Fibroblast of lung (primary cell): Measurements from ENCODE around the gene SERPINB2.

Source experiments
- CTCF ChIP-seq, 2 donors: IDR thresholded peaks in 1 of 2; conservative IDR thresholded peaks in 1 of 2; 1 replicate in 1 of 2; 2 replicates in 1 of 2; pipeline ENCODE4 v1.5.1; 2011 to 2012; ENCODE audit warnings: low read length in 2 of 2, control low read depth in 1 of 2, inconsistent platforms in 1 of 2, low read depth in 1 of 2, mild to moderate bottlenecking in 1 of 2
- EZH2 ChIP-seq: IDR thresholded peaks from 2 replicates; pipeline ENCODE4 v1.5.1; 2012; ENCODE audit warnings: low read length, control low read depth, mild to moderate bottlenecking; ENCODE audit errors: missing control alignments

- TF ChIP-seq EZH2 (no peak), CTCF (conservative IDR thresholded peaks at IDR 0.05 in 1 of 2, IDR thresholded peaks at IDR 0.05 in 1 of 2; ENCODE audit: low read depth in 1 of 2, low read length in 2 of 2) (no peak)
Observed at GRCh38 chr18:63894106-63894772, 6.7 kb downstream of the SERPINB2 start.
